Endothelial cell (in vitro differentiated cells): ENCODE results near the gene SYNPO2. TPM values are rescaled to one million over a fixed set of nuclear protein-coding genes. Genes with fewer than 3 reads are reported as not detected.

Experiments
- DNase-seq: peaks from one replicate; pipeline ENCODE4 v3.0.0; 2021; ENCODE audit warnings: low spot score
- H3K27ac Mint-ChIP-seq: one replicate; pipeline ENCODE4 v1.8.0; 2021; ENCODE audit warnings: mixed read lengths, inconsistent platforms; ENCODE audit not compliant: unreplicated experiment
- H3K27me3 Mint-ChIP-seq: one replicate; pipeline ENCODE4 v1.8.0; 2021; ENCODE audit warnings: mild to moderate bottlenecking, moderate library complexity, mixed read lengths, inconsistent platforms; ENCODE audit not compliant: unreplicated experiment
- H3K36me3 Mint-ChIP-seq: one replicate; pipeline ENCODE4 v1.8.0; 2021; ENCODE audit warnings: mild to moderate bottlenecking, low read depth, mixed read lengths, inconsistent platforms; ENCODE audit not compliant: unreplicated experiment
- H3K4me1 Mint-ChIP-seq: one replicate; pipeline ENCODE4 v1.8.0; 2021; ENCODE audit warnings: mild to moderate bottlenecking, mixed read lengths, inconsistent platforms; ENCODE audit not compliant: unreplicated experiment
- H3K4me3 Mint-ChIP-seq: one replicate; pipeline ENCODE4 v1.8.0; 2021; ENCODE audit warnings: mild to moderate bottlenecking, mixed read lengths, inconsistent platforms; ENCODE audit not compliant: unreplicated experiment
- H3K9me3 Mint-ChIP-seq: one replicate; pipeline ENCODE4 v1.8.0; 2021; ENCODE audit warnings: mixed read lengths, inconsistent platforms; ENCODE audit not compliant: unreplicated experiment
- total RNA-seq: library from RNA; stranded (reverse); fragmentation: NEBNext Ultra II Directional; extraction: Animal tissue kit (Norgen Biotek cat#: 25700); gene quantifications from one replicate; pipeline ENCODE4 v1.2.1, GENCODE V29; 2021; ENCODE audit not compliant: unreplicated experiment
- TF ChIP-seq, protein P1 (sequence below): fragments of 200-600 bp; sonication (generic); IDR thresholded peaks from one replicate; pipeline ENCODE4 v1.5.0; 2021; ENCODE audit warnings: antibody characterized with exemption; ENCODE audit not compliant: unreplicated experiment

SYNPO2 gene
- total RNA-seq, 1 donor from 2014 or later: 1.1 TPM

- H3K4me3 Mint-ChIP-seq: no peak overlapping the region
- TF ChIP-seq, protein P1, sequence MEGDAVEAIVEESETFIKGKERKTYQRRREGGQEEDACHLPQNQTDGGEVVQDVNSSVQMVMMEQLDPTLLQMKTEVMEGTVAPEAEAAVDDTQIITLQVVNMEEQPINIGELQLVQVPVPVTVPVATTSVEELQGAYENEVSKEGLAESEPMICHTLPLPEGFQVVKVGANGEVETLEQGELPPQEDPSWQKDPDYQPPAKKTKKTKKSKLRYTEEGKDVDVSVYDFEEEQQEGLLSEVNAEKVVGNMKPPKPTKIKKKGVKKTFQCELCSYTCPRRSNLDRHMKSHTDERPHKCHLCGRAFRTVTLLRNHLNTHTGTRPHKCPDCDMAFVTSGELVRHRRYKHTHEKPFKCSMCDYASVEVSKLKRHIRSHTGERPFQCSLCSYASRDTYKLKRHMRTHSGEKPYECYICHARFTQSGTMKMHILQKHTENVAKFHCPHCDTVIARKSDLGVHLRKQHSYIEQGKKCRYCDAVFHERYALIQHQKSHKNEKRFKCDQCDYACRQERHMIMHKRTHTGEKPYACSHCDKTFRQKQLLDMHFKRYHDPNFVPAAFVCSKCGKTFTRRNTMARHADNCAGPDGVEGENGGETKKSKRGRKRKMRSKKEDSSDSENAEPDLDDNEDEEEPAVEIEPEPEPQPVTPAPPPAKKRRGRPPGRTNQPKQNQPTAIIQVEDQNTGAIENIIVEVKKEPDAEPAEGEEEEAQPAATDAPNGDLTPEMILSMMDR: no peak
- H3K4me1 Mint-ChIP-seq: peaks cover 7% of the 10 kb centered on the region
- no peaks in the 10 kb centered on the region for H3K9me3 Mint-ChIP-seq
- no peaks in the 10 kb centered on the region for H3K27me3 Mint-ChIP-seq
- H3K36me3 Mint-ChIP-seq: no peaks in the 10 kb centered on the region
- no peak overlapping the region for H3K27ac Mint-ChIP-seq
- DNase-seq: no peak
These were observed 194.0 kb downstream of the SYNPO2 start for GRCh38 chr4:119082661-119083060.

- Mint-ChIP-seq H3K27ac (no peak overlapping the region), H3K4me3 (no peak overlapping the region), H3K27me3 (no peaks in the 10 kb centered on the region), H3K36me3 (no peaks in the 10 kb centered on the region), H3K9me3 (no peaks in the 10 kb centered on the region), H3K4me1 (peaks cover 7% of the 10 kb centered on the region)
- TF ChIP-seq, protein P1: no peak
- no peak for DNase-seq
These were observed 195.9 kb downstream of the SYNPO2 start for GRCh38 chr4:119084513-119084912.

DNA sequence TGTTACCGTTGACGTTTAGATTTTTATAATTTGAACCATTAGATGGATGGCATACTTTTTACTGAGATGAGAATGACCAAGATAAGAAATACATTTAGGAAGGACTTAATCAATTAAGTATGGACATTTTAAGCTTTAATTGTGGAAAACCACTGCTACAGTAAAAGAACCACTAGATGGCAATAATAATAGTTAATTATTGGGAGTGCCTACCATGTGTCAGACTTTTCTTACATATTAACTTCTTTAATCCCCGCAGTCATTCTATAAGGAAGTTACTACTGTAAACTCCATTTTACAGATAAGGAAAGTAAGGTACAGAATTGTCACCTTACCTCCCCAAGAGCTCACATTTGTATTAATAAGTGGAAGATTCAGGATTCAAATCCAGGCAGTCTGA lies 198.5 kb downstream of the SYNPO2 start:
- H3K36me3 Mint-ChIP-seq: peaks cover 7% of the 10 kb centered on the region
- no peak overlapping the region for H3K4me3 Mint-ChIP-seq
- no peak for DNase-seq
- no peak overlapping the region for H3K27ac Mint-ChIP-seq
- no peaks in the 10 kb centered on the region for H3K9me3 Mint-ChIP-seq
- H3K27me3 Mint-ChIP-seq: peaks cover 3% of the 10 kb centered on the region
- H3K4me1 Mint-ChIP-seq: no peaks in the 10 kb centered on the region
- TF ChIP-seq, protein P1: no peak

GRCh38 chr4:119087656-119088055 lies 199.0 kb downstream of the SYNPO2 start:
- Mint-ChIP-seq H3K27ac (no peak overlapping the region), H3K9me3 (no peaks in the 10 kb centered on the region)
- no peak for DNase-seq

DNA sequence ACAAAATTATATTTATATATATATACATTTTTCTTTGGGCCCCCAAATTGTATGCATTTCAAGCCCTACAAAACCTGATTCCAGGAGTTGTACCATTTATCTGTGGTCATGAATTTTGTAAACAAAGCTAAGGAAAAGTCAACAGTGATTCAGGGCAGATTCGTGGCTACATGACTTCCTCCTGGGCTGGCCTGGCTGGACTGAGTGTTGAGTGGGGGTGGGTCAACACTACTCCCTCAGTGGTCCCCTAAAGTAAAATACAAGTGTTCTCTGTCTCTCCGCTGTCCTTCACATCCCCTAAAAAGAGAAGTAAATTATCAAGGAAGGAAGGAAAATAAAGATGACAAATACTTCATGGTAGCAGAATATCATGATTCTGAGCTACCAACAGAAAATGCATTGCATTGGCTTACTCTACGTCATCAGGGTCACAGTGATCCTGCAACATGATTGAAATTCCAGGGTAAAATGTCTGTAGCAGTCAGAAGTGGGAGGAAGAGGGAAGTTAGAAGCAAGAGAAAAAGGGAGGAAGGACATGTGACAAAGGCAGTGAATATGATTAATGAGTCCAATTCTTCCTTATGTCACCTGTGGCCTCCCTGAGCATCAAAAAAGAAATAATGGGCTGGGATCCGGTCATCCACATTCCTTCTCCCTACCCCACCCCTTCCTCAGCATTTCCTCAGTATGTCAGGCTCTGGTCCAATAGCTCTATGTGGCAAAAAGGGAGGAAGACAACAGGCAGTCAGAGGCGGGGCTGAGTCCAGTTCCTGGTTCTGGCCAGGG lies 204.6 kb downstream of the SYNPO2 start:
- Mint-ChIP-seq H3K9me3 (no peaks in the 10 kb centered on the region), H3K27me3 (peaks cover 3% of the 10 kb centered on the region), H3K36me3 (peaks cover 8% of the 10 kb centered on the region), H3K4me3 (no peak overlapping the region), H3K27ac (no peak overlapping the region), H3K4me1 (peaks cover 7% of the 10 kb centered on the region)
- DNase-seq: no peak
- TF ChIP-seq, protein P1: no peak

More at GRCh38 chr4:119087656-119088055, 199.0 kb downstream of the SYNPO2 start:
- peaks cover 3% of the 10 kb centered on the region for H3K27me3 Mint-ChIP-seq
- peaks cover 8% of the 10 kb centered on the region for H3K36me3 Mint-ChIP-seq
- H3K4me1 Mint-ChIP-seq: no peaks in the 10 kb centered on the region
- TF ChIP-seq, protein P1: no peak
- no peak overlapping the region for H3K4me3 Mint-ChIP-seq
